PFSK-1 (cell line): Measurements from ENCODE around the gene CLIP3.

ENCODE experiments used
- FOXP2 ChIP-seq: optimal IDR thresholded peaks from 2 replicates; pipeline ENCODE3; 2011; ENCODE audit warnings: borderline replicate concordance, control low read depth, inconsistent platforms; ENCODE audit not compliant: insufficient read depth; ENCODE audit errors: extremely low read length, extremely low read depth
- POLR2AphosphoS5 ChIP-seq: IDR thresholded peaks from 2 replicates; pipeline ENCODE4 v1.6.1; 2012; ENCODE audit warnings: low read depth, mild to moderate bottlenecking, control low read depth, low read length, moderate library complexity
- SIN3A ChIP-seq: IDR thresholded peaks from 2 replicates; pipeline ENCODE4 v1.6.1; 2012; ENCODE audit warnings: mild to moderate bottlenecking, low read length, moderate library complexity, borderline replicate concordance; ENCODE audit not compliant: insufficient read depth
- TAF1 ChIP-seq: IDR thresholded peaks from 2 replicates; pipeline ENCODE4 v1.6.1; 2012; ENCODE audit warnings: low read length, control low read depth, borderline replicate concordance; ENCODE audit not compliant: insufficient read depth
- TF ChIP-seq, protein P1 (sequence below), 2 experiments: IDR thresholded peaks; 2 replicates each; pipeline versions ENCODE4 v1.6.1 to v1.8.0; 2011 to 2012; ENCODE audit warnings: low read depth in 2 of 2, low read length in 2 of 2, control low read depth in 1 of 2, inconsistent platforms in 1 of 2, mild to moderate bottlenecking in 1 of 2, moderate library complexity in 1 of 2; ENCODE audit not compliant: insufficient read depth in 1 of 2

CLIP3 gene

DNA sequence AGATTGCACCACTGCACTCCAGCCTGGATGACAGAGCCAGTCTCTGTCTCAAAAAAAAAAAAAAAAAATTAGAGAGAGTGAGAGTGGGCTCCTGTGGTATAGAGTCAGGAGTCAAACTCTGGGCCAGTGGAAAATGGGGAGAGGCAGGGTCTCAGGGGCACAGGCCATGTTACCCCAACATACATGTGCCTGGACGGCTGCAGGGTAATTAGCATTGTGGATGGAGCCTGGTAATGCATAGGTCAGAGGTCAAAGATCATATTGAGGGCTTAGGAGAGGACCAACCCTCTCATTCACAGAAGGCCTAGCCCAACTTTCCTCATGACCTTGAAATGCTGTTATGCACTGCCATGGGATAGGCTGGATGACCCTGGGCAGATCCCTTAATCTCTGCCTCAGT, 7.1 kb downstream of the CLIP3 start:
- TF ChIP-seq POLR2AphosphoS5 (no peak), SIN3A (no peak), FOXP2 (no peak), TAF1 (no peak)
- TF ChIP-seq, protein P1, sequence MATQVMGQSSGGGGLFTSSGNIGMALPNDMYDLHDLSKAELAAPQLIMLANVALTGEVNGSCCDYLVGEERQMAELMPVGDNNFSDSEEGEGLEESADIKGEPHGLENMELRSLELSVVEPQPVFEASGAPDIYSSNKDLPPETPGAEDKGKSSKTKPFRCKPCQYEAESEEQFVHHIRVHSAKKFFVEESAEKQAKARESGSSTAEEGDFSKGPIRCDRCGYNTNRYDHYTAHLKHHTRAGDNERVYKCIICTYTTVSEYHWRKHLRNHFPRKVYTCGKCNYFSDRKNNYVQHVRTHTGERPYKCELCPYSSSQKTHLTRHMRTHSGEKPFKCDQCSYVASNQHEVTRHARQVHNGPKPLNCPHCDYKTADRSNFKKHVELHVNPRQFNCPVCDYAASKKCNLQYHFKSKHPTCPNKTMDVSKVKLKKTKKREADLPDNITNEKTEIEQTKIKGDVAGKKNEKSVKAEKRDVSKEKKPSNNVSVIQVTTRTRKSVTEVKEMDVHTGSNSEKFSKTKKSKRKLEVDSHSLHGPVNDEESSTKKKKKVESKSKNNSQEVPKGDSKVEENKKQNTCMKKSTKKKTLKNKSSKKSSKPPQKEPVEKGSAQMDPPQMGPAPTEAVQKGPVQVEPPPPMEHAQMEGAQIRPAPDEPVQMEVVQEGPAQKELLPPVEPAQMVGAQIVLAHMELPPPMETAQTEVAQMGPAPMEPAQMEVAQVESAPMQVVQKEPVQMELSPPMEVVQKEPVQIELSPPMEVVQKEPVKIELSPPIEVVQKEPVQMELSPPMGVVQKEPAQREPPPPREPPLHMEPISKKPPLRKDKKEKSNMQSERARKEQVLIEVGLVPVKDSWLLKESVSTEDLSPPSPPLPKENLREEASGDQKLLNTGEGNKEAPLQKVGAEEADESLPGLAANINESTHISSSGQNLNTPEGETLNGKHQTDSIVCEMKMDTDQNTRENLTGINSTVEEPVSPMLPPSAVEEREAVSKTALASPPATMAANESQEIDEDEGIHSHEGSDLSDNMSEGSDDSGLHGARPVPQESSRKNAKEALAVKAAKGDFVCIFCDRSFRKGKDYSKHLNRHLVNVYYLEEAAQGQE (IDR thresholded peaks at IDR 0.05; ENCODE audit: insufficient read depth in 1 of 2, low read depth in 2 of 2, low read length in 2 of 2): no peak

GRCh38 chr19:36023432-36023831, 9.2 kb downstream of the CLIP3 start:
- TF ChIP-seq, protein P1 (IDR thresholded peaks at IDR 0.05; ENCODE audit: insufficient read depth in 1 of 2, low read depth in 2 of 2, low read length in 2 of 2): no peak
- TF ChIP-seq FOXP2 (no peak), POLR2AphosphoS5 (no peak), SIN3A (no peak), TAF1 (no peak)

DNA sequence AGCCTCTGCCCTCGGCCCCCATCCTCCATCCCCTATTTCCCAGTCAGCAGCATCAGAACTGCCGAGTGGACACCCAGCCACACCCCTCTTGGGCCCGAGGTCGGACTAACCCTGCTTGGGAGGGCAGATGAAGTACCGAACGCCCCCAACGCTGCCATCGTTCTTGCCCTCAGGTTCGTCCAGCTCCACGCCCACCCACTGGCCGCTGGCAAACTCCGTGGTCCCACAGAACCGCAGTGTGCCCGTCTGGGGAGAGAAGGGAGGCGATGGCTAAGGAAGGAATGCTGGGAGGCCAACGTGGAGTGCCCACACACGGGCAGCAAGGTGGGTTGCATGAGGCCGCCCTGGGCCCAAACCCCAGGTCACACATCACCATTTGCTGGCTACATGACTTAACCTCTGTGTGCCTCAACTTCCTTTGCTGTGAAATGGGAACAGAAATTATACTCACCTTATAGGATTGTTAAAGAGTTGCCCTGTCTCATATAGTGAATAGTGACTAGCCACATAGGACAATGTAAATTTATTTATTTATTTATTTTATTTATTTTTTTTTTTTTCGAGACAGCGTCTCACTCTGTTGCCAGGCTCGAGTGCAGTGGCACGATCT, 13.5 kb downstream of the CLIP3 start:
- TF ChIP-seq TAF1: no peak
- TF ChIP-seq POLR2AphosphoS5: no peak
- TF ChIP-seq SIN3A: no peak
- TF ChIP-seq, protein P1 (IDR thresholded peaks at IDR 0.05; ENCODE audit: insufficient read depth in 1 of 2, low read depth in 2 of 2, low read length in 2 of 2): no peak
- no peak for TF ChIP-seq FOXP2

- TF ChIP-seq POLR2AphosphoS5 (peak; percentile 84), FOXP2 (peak; percentile 44), SIN3A (0 out of 2 replicates have a peak, but pooled peaks have one; percentile 73), TAF1 (peak; percentile 43; the same call in 1 of the 2 replicates)
- TF ChIP-seq, protein P1 (IDR thresholded peaks at IDR 0.05; ENCODE audit: insufficient read depth in 1 of 2, low read depth in 2 of 2, low read length in 2 of 2): peak; percentile 60 to 86; a peak in 3 of 4 replicates
Measured at GRCh38 chr19:36014012-36014924, 18.4 kb downstream of the CLIP3 start, which contains the start of gene ALKBH6. Gene ALKBH6, minus strand, starts transcription at chr19:36014213. Its CDS starts 816 bp downstream, at chr19:36013397.
